ENCODE results near the gene RAMACL. TPM values are rescaled to one million over a fixed set of nuclear protein-coding genes. Genes with fewer than 3 reads are reported as not detected.

RAMACL gene
- total RNA-seq, 1 donor: 2.4 TPM

DNA sequence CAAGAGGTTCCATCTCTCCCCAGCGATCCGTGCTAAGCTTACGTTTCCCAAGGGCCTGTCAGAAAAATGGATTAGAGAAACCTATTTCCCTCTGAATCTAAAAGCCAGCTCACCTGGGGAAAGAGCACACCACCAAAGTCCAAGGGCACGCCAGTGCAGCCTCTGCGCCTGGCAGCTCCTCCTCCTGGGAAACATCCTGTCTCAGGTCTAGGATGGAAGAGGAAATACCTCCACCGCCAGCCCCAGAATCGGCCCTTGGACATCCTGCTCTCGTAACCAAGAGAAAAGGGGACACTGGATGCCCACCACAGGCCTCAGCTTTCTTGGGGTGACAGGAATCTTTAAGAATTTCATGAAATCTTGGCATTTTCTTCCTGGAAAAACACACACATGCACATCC is 18.7 kb downstream of the RAMACL start:
- H3K4me3 ChIP-seq (ENCODE audit: low read depth, low read length): no peak overlapping the region
- TF ChIP-seq, protein P1, sequence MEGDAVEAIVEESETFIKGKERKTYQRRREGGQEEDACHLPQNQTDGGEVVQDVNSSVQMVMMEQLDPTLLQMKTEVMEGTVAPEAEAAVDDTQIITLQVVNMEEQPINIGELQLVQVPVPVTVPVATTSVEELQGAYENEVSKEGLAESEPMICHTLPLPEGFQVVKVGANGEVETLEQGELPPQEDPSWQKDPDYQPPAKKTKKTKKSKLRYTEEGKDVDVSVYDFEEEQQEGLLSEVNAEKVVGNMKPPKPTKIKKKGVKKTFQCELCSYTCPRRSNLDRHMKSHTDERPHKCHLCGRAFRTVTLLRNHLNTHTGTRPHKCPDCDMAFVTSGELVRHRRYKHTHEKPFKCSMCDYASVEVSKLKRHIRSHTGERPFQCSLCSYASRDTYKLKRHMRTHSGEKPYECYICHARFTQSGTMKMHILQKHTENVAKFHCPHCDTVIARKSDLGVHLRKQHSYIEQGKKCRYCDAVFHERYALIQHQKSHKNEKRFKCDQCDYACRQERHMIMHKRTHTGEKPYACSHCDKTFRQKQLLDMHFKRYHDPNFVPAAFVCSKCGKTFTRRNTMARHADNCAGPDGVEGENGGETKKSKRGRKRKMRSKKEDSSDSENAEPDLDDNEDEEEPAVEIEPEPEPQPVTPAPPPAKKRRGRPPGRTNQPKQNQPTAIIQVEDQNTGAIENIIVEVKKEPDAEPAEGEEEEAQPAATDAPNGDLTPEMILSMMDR (IDR thresholded peaks at IDR 0.05; ENCODE audit: insufficient read depth, low read length): no peak
- DNase-seq (ENCODE audit: low read depth): no peak

DNA sequence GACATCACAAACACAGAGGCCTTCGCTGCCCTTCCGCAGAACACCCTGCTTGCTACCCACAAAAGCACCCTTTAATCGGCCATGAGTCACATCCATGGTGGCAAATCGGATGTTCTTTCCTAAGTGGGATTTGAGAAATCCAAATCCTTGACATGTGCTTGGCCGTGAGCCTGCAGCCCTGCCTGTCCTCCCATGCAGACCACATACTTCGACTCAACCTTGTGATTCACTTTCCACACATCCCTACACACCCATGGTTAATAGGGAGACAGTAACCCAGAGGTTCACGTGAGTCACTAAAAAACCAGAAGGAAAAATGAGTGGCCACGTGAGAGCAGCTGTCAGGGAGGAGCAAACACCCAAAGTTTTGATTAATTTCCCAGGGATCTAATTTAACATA is 19.4 kb downstream of the RAMACL start:
- no peak overlapping the region for H3K4me3 ChIP-seq (ENCODE audit: low read depth, low read length)
- TF ChIP-seq, protein P1 (IDR thresholded peaks at IDR 0.05; ENCODE audit: insufficient read depth, low read length): no peak
- peak; percentile 91 for DNase-seq (ENCODE audit: low read depth)

DNA sequence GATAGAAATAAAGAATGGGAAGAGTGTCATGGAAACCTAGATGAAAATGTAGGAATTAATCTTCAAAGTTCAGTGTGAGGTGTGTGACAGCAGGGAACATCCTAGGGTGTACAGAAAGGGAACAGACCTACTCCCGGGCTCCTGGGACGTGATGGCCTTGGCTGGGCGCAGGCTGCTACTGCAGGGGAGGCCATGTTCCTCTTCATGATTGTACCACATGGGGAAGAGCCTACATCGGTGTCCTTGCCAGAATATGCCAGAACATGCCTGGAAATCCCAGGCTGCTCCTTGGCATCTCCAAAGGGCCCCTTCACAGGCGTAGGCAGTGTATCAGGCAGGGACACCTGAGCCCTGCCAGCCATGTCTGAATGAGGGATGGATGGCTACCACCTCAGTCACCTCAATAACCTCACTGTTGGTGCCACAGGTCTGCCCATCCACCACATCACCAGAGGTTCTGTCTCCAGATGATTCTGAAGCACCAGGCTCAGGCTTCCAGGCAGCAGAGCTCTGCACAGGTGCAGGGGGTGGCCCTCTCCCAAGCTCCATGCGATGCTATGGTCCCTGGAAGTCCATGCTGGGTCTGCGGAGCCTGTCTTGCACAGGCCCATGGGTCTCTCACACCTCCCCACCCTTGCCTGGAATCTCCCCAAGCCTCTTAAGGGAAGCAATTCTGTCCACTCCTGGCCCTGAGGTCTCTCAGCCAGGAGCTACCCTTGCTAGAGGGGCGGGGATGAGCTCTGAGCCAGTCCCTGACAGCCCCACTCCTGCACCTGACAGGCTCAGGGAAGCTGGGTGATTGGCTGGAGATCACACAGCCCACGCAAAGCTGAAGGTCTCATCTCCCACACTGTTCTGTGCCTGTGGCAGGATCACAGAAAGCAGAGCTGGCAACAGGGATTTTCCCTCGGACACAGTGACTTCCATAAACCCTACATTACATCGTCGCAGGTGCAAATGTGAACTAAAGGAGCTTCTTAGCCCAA is 20.2 kb downstream of the RAMACL start:
- DNase-seq (ENCODE audit: low read depth): no peak
- H3K4me3 ChIP-seq (ENCODE audit: low read depth, low read length): no peak overlapping the region
- TF ChIP-seq, protein P1 (IDR thresholded peaks at IDR 0.05; ENCODE audit: insufficient read depth, low read length): no peak

DNA sequence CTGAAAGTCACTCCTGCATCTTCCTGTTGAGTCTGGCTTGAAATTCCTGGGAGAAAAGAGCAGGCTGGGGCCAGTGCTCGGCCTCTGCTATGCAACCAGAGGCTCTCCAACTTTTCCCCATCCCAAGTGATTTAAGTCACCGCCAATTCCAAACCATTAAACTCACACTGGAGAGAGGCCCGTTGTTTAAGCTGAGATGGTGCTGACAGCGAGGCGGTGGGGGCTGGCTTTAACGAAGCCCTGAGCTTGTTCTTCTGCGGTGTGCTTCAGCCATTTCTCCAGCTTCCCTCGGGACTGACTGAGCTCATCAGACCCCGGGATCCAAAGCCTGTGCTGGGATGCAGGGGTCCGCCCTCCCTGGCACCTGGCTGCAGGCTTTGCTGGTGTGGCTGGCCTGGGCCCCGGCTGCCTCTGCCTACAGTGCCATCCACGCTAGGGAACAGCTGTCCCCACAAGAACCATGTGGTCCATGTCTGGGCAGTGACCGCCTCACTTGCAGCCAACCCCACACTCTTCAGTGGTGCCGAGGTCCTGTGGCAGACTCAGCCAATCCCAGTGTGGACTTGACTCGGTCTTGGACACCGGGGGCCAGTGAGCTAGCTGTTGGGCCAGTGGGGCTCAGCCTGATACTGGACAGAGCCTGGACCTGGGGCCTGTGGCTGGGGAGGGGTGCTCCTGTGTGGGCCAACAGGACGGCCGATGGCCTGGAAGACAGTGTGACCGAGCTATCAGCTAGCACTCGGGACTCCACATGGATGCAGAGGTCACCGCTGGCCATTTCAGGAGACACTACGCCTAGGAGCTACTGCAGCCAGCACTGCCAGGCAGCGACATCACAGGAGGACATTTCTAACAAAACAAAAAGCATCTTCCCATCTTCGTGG is 21.2 kb downstream of the RAMACL start:
- TF ChIP-seq, protein P1 (IDR thresholded peaks at IDR 0.05; ENCODE audit: insufficient read depth, low read length): no peak
- no peak overlapping the region for H3K4me3 ChIP-seq (ENCODE audit: low read depth, low read length)
- DNase-seq (ENCODE audit: low read depth): no peak

DNA sequence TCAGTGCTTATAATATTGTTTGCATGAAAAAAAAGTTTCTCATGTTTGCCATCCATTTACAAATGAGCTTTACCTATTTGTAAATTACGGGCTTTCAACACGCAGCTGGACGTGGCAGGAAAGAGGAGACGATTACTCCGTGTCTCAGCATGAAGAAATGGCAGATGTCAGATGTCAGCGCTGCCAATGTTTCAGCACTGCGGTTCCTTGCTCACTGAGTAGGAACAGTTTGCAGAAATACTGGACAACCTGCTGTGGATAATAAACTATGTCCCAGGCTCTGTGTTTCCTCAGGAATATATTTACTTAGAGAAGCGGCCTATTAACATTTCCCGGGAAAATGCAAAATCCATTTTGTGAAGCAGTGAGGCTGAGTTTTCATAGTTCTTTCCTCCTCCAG is 22.7 kb downstream of the RAMACL start:
- no peak overlapping the region for H3K4me3 ChIP-seq (ENCODE audit: low read depth, low read length)
- TF ChIP-seq, protein P1 (IDR thresholded peaks at IDR 0.05; ENCODE audit: insufficient read depth, low read length): no peak
- no peak for DNase-seq (ENCODE audit: low read depth)

DNA sequence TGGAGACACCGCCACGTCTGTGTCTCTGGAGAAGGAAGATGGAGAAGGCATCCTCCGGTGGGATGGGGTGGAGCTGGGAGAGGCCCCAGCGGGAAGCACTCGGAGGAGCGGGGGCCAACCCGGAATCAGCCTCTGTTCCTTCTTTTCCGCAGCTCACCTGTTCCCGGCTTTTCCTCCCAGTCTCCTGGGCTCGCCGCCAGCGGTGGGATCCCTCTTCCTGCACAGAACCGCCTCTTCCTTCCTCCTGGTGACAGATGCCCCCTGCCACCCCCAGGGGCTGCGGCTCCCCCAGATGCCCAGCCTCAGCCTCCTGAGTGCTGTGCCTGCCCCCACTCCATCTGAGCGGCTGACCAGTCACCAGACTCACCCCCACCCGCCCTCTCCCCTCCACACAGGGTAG is 23.3 kb downstream of the RAMACL start:
- no peak overlapping the region for H3K4me3 ChIP-seq (ENCODE audit: low read depth, low read length)
- TF ChIP-seq, protein P1 (IDR thresholded peaks at IDR 0.05; ENCODE audit: insufficient read depth, low read length): no peak
- DNase-seq (ENCODE audit: low read depth): no peak

Measured in fibroblast of the aortic adventitia (primary cell).